NCI-H2196 treated with DMSO at 0.1 percent for 48 hours (cell line): ENCODE data around the gene SLC22A17.

Experiments
- DNase-seq: peaks from one replicate; lab custom pipeline; 2025; ENCODE audit not compliant: unreplicated experiment; lab: John Stamatoyannopoulos, UW

SLC22A17 gene

GRCh38 chr14:23308721-23309445 is 43.8 kb downstream of the SLC22A17 start:
- no peak for DNase-seq

- no peak for DNase-seq
Observed at GRCh38 chr14:23307687-23308644, 44.7 kb downstream of the SLC22A17 start.

GRCh38 chr14:23307146-23307530 is 45.5 kb downstream of the SLC22A17 start:
- no peak for DNase-seq

- DNase-seq = peak; percentile 88
Observed at GRCh38 chr14:23306412-23307145, 46.1 kb downstream of the SLC22A17 start, which contains the start of gene BCL2L2. Gene BCL2L2 (plus strand): TSS chr14:23306833. CDS start chr14:23307768, 935 bp downstream.

GRCh38 chr14:23302290-23303225 is 50.1 kb downstream of the SLC22A17 start, which contains the start of gene PPP1R3E:
Gene PPP1R3E (minus strand): TSS chr14:23302859. CDS start chr14:23302576, 283 bp downstream.
- DNase-seq = peak; percentile 33

GRCh38 chr14:23301969-23302289 is 50.8 kb downstream of the SLC22A17 start:
- DNase-seq = no peak

GRCh38 chr14:23301288-23301968 is 51.3 kb downstream of the SLC22A17 start:
- peak; percentile 99 for DNase-seq

GRCh38 chr14:23300687-23301223 is 51.9 kb downstream of the SLC22A17 start:
- no peak for DNase-seq

GRCh38 chr14:23299986-23300686 is 52.6 kb downstream of the SLC22A17 start:
- no peak for DNase-seq

GRCh38 chr14:23299211-23299957 is 53.3 kb downstream of the SLC22A17 start:
- DNase-seq = peak; percentile 28

- DNase-seq = no peak
Observed at GRCh38 chr14:23297611-23298277, 54.9 kb downstream of the SLC22A17 start.

GRCh38 chr14:23297096-23297495 is 55.6 kb downstream of the SLC22A17 start:
- DNase-seq = no peak
